Activated effector memory CD4-positive, alpha-beta T cell treated with Interleukin-2 at 50 U/mL for 16 hours (primary cell): ENCODE measurements around the gene STARD3.
"Not testable (repeated sequence)": the region's sequence is repeated elsewhere in the genome, so short reads cannot be mapped to it uniquely, and the experiment has no call there.

Source experiments
- DNase-seq: peaks from one replicate; pipeline ENCODE4 v3.0.0-alpha.2; 2020

The STARD3 gene

GRCh38 chr17:39674179-39674578 lies 37.2 kb downstream of the STARD3 start:
- DNase-seq, result no peak

DNA sequence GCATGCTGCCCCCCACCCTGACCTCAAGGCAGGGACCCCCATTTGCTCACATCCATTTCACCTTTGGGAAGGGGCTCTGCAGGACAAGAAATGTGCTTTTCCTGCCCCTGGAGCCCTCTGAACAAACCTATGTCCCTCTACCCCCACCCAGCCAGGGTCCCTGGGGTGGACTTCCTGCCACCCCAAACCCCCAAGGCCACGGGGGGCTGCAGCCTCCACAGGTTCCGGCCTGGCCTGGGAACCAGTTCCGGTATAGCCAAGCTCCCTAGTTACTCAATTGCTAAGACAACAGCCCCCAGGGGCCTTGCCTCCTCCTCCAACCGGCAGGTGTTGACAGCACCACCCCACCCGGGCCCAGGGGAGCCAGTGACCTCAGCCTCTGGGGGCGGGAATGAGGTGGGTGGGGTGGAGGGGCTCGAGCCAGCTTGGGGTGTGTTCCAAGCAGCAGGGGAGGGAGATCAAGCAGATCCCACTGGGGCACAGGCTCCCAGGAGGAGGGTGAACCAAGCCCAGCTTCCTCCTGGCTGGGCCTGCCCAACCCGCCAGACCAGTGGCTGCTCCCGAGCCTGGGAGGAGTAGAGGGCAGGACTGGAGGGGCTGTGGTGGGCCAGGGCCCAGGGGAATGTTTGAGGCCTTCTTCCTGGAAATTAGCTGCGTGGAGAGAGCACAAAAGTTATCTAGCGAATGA lies 37.9 kb downstream of the STARD3 start:
- DNase-seq, result no peak

GRCh38 chr17:39675390-39676082 lies 38.6 kb downstream of the STARD3 start:
- no peak for DNase-seq

DNA sequence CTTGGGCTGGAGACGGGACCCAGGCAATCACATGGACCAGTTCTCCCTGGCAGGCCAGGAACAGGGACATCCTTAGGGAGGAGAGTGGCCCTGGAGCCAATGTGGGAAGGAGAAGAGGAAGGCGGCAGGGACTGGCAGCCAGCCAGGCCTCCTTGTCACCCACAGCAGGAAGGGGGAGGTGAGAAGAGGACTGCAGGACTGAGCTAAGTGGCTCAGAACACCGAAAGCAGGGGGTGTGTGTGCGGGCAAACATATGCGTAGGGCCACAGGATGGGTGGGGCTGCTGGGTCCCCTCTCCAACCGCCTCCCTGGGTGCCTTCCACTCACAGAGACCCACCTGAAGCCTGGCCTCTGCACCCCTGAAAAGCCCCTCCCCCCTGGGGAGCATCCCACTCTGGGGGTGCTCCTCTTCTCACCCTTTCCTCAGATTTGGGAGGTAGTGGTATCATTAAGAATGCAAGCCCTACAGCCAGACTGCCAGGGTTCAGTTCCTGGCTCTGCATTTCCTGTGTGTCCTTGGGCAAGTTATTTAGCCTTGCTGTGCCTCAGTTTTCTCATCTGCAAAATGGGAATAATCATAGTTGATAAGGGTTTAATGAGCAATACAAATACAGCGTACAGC lies 39.4 kb downstream of the STARD3 start:
- DNase-seq, result peak; percentile 48

DNA sequence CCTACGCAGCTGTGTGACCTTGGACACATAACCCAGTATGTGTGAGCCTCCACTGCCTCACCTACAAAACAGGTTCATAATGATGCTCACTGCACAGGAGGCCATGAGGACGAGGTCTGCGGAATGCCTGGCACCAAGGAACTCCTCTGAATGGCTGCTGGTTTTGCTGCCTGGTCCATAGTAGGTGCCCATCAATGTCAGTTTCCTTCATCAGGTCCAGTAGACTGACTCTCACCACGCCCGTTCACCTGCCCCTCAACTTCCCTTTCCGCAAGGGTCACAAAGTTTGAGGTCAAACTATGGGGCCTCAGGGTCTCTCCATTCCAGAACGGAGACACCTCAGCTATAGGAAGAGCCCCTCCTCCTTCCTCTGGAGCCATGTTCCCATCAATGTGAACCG lies 40.1 kb downstream of the STARD3 start:
- no peak for DNase-seq

GRCh38 chr17:39677542-39678339 lies 40.8 kb downstream of the STARD3 start:
- DNase-seq, result no peak

DNA sequence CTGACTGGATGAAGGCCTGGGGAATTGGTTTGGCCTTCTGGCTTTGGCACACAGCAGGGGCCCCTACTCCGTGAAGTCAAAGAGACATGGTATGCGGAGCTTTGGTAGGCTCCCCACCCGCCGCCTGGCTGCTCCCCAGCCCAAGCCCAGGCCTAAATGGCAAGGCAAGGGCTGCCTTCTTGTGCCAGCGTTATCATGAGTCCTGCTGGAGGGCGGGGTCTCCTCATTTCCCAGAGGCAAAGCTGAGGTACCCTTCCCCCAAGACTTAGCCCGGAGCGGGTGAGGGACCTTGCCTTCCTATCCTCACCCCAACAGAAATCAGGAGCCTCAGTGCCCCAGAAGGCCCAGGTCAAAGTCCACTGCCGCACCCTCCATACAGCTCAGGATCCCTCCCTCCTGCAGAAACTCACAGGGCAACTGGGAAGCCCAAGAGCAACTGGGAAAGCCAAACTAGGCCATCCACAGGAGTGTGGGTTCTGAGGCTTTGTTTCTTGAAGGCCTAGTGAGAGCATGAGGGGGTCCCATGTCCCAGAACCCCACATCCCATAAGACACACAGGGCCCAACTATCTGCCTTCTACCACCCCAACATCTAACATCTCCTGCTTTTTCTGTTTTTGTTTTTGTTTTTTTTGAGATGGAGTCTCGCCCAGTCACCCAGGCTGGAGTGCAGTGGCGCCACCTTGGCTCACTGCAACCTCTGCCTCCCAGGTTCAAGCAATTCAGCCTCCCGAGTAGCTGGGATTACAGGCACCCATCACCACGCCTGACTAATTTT lies 41.6 kb downstream of the STARD3 start:
- DNase-seq, result no peak

DNA sequence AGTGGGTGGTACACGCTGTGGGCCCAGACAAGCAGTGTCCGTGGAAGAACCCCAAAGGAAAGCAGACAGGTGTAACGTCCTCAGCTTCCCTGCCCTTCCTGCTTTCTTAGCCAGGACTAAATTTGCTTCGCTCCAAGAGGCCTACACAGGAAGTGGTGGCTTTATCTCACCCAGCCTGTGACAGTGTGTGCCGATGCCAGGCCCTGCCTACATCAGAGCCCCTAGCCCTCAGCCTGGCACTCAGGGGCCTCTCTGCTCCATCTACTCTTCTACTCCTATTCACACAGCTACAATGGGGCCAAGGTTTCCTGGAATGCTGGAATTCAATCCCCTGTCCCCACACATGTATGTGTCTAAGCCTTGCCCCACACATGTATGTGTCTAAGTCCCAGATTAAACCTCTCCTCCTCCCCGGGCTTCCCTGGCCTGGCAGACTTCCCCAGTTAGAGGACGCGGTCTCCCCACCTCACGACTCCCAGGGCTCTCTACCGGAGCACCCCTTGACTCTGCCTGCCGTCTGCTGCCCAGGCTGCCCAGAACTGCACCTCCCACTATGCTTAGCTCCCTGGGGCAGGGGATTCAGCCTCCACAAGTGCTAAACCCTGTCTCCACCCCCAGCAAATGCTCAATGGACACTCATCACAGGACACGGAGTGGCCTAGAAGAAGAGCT lies 42.7 kb downstream of the STARD3 start:
- DNase-seq, result peak; percentile 37

- DNase-seq, result no peak
Observed at GRCh38 chr17:39683295-39683939, 46.5 kb downstream of the STARD3 start.

DNA sequence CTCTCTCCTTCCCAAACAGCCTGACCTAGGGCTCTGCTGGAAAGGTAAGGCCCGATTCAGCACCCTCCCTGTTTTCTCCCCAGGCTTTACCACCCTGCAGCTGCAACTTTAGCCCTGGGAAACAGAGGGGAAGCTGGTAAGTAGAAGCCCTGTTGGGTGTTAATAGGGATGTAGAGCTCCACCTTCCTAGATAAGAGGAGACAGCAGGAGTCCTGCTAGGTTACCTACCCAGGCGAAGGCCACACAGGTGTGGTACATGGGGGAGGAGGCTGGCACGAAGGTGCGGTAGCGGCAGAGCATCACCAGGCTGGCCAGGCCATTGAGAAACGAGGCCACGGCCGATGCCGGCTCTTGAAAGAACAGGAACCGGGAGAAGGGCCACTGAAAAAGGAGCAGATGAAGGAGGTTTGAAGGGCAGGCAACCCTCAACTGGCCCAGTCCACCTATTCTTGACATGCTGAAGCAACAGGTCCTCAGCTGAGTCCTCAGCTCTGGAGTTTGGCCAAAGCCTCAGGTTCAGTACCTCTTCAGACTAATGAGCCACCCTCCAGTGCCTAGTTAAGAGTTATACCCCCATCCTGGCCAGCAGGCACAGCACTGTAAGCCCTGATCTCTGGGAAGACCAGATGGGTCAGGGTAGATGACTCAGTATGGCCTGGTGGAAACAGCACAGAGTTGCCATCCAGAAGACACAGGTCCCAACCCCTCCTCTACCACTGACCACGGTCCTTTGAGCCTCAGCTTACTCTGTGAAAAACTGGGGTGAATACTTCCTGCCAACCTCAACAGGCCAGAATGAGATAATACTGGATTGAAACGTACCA lies 47.6 kb downstream of the STARD3 start:
- no peak for DNase-seq

- no peak for DNase-seq
Observed at GRCh38 chr17:39687101-39687545, 50.2 kb downstream of the STARD3 start.

DNA sequence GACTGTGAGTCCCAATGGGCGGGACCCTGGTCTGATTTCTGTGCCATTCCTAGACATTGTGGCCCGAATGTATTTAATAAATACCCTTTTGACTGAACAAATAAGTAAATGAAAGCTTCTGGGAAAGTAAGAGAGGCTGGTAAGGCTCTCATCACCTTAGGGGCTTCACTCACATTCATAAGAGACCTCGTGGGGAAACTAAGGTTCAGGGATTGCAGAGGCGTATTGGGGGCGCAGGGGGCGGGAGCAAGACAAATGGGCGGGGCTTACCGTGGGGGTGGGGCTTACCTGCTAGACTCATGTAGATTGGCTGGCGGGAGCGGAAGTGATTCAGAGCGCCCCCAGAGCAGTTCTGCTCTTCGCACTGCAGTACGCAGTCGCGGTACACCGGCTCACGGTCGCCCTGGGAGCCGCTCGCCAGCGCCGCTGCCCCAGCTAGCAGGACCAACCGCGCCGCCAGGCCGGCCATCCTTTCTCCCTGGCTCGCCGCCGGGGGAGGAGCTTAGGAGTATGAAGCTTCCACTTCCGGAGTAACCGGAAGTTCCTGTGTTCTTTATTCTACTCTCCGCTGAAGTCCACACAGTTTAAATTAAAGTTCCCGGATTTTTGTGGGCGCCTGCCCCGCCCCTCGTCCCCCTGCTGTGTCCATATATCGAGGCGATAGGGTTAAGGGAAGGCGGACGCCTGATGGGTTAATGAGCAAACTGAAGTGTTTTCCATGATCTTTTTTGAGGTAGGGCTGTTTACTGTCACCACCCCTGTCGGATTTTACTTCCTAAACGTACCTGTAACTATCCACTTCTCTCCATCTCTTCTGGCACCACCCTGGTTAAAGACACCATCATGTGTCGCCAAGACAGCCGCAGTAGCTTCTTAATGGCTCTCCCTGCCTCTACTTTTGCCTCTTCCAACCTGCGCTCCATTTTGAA lies 50.9 kb downstream of the STARD3 start, which contains the start of gene PGAP3:
Gene PGAP3 (minus strand): TSS at position 512 of the 929 bp plus-strand sequence. CDS start 43 bp downstream, at position 469.
- peak; percentile 73 for DNase-seq

DNA sequence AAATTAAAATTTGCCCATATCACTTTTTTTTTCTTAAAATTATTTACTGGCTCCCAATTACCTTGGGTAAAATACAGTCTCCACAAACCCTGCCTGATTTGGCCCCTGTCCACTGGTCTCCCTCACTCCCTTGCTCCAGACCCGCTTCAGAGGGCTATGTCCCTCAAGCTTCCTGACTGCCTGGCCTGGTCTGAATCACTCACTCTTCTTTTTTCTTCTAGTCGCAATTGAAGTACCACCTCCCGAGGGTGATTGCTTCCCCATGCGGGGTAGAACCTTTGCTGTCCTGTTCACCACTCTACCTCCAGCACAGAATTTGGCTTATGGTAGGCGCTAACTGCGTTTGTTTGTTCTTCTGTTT lies 51.5 kb downstream of the STARD3 start:
- DNase-seq, result no peak

- DNase-seq, result no peak
Observed at GRCh38 chr17:39688945-39689344, 52.0 kb downstream of the STARD3 start.

GRCh38 chr17:39694593-39694992 lies 57.6 kb downstream of the STARD3 start:
- no peak for DNase-seq

GRCh38 chr17:39695089-39695474 lies 58.1 kb downstream of the STARD3 start:
- DNase-seq, result no peak

DNA sequence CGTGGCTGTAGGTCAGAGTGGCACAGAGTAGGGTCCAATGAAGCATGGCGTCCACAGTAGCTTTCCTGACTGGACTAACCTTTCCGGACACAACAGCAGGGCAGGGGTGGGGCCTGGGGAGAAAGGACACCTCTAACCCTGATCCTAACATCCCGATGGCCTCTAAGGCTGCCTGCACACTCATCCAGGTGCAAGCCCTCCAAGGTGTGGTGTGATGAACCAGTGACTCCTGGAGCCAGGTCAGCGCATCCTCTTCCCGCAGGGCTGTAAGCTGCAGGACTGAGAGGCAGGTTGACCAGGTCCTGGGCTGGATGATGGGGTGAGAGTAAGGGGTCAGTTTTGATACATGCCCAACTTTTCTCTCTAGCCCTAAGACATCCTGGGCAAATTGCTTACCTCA lies 59.8 kb downstream of the STARD3 start:
- DNase-seq, result no peak

DNA sequence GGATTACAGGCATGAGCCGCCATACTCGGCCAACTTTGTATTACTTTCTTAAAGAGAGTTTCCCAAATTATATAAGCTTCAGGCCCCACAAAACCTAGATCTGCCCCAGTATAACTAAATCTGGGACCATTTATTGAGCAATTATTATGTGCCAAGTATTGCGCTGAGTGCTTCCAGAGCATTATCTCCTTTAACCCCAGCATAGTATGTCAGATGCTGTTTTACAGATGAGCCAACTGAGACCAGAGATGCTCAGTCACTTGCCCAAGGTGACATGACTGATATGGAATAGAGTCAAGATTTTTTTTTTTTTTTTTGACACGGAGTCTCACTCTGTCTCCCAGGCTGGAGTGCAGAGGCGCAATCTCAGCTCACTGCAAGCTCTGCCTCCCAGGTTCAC lies 61.0 kb downstream of the STARD3 start:
- no peak for DNase-seq

GRCh38 chr17:39699157-39699817 lies 62.3 kb downstream of the STARD3 start:
- not testable (repeated sequence) for DNase-seq
